Stimulated activated CD4-positive, alpha-beta T cell treated with anti-CD3 and anti-CD28 coated beads, Interleukin-4, amount 100 ng/mL, for 1 hour (primary cell): ENCODE results near the gene D2HGDH.
"Not testable (repeated sequence)": the region's sequence is repeated elsewhere in the genome, so short reads cannot be mapped to it uniquely, and the experiment has no call there.

Experiments
- DNase-seq: peaks from one replicate; pipeline ENCODE4 v3.0.0-alpha.2; 2020

Gene D2HGDH

DNA sequence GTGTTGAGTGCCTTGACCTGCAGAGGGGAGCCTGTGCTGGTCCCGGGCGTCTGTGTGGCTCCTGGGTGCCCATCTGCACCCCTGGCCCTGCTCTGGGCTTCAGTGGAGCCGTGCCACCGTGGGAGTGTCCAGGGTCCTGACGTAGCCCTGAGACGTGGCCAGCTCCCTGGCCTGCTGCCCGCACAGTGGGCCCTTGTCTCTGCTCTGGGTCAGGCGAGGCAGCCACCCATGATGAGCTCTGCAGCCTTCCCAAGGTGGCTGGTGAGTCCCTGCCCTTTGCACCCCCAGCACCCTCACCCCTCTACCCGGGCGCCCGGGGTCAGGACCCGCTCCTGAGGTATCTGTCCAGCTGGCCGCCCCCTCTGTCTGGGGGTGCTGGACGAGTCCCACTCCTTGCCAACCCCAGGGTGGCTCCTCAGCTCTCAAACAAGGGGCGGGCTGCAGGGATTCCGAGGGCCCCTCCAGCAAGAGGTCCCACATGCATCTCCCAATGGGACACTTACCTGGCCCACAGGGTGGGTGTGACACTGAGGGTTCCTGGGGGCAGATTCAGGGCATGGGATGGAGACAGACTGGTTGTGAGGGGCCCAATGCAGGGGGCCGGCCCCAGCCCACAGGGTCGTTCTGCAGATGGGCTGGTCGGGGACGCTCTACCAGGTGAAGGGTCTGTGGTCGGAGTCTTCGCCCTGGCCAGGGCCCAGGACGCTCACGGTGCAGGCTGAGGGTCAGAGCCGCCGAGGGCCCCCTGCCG lies 76.9 kb downstream of the D2HGDH start:
- no peak for DNase-seq

DNA sequence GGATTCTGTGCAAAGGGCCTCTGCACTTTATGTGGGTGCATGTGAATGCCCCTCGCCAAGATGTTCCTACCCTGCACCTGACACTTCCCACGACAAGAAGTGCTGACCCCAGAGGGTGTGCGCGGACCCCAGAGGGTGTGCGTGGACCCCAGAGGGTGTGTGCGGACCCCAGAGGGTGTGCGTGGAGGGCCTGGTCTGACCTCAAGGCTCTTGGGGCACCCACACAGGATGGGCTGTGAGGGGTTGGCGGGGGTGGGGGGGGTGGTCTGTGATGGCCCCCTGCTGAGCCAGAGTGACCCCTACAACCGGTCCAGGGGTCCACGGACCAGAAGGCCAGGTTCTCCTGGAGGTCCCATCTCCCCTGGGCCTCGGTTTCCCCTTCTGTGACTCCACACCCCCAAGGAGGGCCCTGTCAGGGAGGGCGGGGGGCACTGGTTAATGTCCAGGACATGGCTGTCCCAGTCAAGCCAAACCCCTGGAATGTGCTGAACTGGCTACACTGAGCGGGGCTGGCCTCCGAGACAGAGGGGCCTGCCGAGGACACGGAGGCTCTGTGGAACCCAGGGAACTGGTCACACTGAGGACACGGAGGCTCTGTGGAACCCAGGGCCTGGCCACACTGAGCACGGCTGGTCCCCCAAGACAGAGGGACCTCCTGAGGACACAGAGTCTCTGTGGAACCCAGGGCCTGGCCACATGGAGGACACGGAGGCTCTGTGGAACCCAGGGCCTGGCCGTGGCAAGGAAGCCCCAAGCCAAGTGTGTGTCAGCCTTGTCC lies 77.7 kb downstream of the D2HGDH start:
- no peak for DNase-seq

DNA sequence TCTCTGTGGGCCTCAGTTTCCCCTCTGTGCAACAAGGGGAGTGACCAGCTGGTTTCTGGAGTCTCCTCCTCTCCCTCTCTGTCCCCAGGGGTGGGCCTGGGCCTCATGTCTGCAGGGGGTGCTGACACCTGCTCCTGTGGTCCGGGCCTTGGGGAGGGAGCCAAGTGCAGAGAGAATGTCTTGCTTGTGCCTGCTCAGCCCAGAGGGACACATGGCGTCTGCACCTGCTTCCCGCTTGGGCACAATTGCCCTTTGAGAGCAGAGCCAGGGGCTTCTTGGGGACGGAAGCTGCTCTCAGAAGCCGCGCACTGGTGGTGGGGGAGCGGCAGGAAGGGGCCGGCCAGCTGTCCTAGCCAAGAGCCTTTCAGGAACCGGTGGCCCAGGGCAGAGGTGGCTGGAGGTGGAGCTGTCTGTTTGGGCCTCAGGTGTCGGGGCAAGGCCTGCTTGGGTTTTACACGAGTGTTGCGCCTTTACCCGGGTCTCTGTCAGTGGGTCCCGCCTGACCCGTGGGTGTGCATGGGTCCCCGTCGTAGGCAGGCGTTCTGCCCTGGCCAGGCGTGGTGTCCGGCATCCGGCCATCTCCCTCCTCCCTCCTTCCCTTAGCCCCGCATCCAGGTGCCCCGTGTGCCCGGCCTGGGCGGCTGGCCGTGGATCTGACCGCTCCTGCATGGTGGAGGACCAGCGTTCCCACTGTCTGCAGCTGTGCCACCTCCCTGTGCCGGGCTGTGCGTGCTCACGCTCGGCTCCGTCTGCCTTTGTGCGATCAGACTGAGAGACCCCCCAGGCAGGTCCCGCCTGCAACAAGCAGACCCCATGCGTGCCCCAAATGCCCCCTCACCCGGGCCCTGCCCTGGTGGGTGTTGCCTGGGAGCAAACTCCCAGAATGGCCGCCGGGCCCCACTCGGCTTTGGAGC lies 78.6 kb downstream of the D2HGDH start:
- DNase-seq = no peak

DNA sequence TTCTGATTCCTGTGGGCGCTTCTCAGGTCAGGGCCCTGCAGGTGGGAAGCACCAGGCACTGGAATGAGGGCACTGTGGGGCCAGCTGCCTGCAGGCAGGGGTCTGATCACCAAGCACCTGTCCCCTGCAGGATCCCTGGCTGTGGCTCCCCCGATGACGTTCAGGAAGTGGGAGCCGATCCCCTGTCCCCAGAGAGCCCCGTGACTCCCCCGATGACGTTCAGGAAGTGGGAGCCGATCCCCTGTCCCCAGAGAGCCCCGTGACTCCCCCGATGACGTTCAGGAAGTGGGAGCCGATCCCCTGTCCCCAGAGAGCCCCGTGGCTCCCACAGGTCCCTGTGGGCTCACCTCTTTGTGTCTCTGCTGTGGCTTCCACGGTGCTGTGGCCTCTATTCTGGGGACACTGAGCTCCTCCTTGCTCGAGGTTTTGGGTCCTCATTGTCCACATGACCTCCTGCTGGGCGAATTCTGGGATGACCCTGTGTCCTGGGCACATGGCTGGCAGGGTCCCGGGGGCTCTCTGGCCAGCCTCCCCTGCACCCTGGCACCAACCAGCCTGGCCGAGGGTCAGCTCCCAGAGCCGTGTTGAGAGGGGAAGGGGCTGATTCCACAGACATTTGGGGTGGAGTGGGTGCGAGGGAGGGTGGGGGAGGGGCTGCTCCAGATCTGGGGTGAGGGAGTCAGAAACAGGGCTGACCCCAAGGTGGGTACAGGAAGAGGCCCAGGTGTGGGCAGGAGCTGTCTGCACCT lies 79.4 kb downstream of the D2HGDH start:
- no peak for DNase-seq

DNA sequence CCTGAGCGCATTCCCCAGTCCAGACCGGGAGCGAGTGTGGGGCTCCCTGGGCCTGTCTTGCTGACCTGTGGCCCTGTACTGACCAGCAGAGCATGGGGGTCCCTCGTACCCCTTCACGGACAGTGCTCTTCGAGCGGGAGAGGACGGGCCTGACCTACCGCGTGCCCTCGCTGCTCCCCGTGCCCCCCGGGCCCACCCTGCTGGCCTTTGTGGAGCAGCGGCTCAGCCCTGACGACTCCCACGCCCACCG lies 79.9 kb downstream of the D2HGDH start:
- no peak for DNase-seq

DNA sequence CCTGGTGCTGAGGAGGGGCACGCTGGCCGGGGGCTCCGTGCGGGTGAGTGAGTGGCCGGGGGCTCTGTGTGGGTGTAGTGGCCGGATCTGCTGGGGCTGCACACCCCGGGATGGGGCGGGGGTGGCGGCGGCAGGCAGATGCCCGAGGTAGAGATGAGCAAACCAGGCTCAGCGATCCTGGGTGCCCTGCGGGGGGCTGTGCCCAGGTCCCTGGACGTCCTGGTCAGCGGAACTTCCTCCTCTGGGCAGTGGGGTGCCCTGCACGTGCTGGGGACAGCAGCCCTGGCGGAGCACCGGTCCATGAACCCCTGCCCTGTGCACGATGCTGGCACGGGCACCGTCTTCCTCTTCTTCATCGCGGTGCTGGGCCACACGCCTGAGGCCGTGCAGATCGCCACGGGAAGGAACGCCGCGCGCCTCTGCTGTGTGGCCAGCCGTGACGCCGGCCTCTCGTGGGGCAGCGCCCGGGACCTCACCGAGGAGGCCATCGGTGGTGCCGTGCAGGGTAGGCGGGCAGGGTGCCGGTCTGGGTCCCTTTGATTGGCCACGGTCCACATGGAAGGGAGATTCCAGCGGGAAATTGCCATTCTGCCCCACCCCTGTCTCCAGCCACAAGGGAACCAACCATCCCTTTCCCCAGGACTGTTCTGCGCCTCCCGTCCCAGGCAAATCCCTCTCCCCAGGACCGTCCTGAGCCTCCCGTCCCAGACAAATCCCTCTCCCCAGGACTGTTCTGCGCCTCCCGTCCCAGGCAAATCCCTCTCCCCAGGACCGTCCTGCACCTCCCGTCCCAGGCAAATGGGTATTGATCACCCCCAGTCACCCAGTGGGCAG lies 80.4 kb downstream of the D2HGDH start:
- no peak for DNase-seq

DNA sequence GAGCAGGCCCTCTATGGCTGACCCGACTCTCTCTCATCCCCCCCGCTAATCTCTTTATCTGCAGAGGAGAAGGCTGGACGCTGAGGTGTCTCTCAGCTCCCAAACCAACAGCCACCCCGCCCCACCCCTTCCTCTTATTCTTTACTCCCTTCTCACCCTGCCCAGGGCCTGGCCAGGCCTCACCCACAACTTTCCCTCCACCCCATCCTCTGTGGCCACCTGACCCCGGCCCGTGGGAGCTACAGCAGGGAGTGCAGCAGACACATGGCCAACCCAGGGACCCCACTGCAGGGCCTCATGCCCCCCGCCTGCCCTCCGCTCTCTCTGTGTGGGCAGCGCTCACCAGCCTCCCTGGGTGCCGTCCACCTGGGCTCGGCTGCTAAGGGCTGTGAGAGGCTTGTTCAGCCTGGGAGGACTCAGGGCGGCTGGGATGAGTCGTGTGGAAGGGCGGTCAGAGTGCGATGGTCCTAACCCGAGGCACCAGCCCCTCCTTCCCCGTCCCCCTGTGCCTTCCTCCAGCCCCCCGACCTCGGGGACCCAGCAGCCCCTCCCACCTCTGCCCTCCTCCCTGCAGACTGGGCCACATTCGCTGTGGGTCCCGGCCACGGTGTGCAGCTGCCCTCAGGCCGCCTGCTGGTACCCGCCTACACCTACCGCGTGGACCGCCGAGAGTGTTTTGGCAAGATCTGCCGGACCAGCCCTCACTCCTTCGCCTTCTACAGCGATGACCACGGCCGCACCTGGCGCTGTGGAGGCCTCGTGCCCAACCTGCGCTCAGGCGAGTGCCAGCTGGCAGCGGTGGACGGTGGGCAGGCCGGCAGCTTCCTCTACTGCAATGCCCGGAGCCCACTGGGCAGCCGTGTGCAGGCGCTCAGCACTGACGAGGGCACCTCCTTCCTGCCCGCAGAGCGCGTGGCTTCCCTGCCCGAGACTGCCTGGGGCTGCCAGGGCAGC lies 81.3 kb downstream of the D2HGDH start:
- DNase-seq = no peak

DNA sequence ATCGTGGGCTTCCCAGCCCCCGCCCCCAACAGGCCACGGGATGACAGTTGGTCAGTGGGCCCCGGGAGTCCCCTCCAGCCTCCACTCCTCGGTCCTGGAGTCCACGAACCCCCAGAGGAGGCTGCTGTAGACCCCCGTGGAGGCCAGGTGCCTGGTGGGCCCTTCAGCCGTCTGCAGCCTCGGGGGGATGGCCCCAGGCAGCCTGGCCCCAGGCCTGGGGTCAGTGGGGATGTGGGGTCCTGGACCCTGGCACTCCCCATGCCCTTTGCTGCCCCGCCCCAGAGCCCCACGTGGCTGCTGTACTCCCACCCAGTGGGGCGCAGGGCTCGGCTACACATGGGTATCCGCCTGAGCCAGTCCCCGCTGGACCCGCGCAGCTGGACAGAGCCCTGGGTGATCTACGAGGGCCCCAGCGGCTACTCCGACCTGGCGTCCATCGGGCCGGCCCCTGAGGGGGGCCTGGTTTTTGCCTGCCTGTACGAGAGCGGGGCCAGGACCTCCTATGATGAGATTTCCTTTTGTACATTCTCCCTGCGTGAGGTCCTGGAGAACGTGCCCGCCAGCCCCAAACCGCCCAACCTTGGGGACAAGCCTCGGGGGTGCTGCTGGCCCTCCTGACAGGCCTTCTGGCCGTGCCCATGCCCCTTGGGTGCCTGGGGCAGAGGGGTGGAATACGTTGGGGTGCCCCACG lies 82.1 kb downstream of the D2HGDH start:
- DNase-seq = no peak

DNA sequence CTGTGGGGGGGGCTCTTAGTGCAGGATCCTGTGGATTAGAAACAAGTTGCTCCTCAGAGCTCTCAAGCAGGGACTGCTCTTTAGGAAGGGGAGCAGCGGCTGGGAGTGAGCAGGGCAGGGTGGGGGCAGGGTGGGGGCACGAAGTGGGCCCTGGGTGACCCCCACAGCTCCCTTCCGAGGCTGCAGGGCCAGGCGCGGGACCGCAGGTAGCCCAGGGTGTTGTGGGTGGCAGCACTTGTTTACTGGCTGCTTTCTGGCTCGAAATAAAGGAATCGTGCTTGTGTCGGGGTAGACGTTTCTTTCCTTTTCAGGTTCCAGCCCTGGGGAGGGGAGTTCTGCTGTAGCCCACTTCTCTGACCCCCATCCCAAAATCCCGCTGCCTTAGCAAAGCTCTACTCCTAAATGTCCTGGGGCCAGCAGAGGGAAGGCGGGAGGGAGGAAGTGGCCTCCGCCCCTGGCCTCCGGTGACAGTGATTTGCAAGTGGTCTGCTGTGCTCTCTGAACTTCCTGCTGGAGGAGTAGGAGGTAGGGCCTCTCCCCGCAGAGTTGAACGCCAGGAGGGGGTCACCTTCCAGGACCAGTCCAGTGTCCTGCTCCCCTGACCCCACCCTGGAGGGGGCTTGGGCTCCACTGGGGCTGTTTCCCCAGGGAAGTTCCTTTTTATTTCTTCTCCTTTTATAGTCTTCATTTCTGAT lies 82.8 kb downstream of the D2HGDH start:
- DNase-seq = no peak

DNA sequence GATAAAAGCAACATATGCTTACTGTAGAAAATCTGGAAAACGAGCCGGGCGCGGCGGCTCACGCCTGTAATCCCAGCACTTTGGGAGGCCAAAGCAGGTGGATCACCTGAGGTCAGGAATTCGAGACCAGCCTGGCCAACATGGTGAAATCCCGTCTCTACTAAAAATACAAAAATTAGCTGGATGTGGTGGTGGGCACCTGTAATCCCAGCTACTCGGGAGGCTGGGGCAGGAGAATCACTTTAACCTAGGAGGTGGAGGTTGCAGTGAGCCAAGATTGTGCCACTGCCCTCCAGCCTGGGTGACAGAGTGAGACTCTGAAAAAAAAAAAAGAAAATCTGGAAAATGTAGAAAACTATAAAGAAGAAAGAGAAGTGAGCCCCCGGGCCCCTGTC lies 83.4 kb downstream of the D2HGDH start:
- DNase-seq = not testable (repeated sequence)
